ENCODE measurements around the gene PRDM15.

DNA sequence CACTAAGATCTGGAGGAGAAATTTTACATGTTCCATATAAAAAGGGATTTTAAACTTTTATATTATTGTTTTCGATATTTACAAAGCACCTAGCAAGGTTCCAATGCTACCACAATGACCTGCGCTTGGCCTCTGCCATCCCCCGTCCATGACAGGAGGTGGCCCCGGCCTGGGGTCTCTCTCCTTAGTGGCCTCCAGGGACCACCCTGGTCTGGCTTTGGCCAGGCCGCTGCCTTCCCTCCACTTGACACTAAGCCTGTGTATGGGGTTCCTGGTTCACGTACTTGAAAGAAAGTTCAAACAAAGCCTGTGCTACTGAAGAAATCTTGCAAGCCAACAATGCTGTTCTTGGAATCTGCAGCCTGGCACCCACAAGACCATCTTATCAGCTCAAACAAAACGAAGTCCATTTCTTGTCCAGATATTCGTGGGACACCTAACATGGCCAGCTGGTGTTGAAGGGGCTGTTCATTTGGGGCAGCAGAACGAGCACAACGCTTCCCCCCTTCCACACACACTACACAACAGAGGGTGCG, 12.8 kb downstream of the PRDM15 start:
- TF ChIP-seq, protein P1, sequence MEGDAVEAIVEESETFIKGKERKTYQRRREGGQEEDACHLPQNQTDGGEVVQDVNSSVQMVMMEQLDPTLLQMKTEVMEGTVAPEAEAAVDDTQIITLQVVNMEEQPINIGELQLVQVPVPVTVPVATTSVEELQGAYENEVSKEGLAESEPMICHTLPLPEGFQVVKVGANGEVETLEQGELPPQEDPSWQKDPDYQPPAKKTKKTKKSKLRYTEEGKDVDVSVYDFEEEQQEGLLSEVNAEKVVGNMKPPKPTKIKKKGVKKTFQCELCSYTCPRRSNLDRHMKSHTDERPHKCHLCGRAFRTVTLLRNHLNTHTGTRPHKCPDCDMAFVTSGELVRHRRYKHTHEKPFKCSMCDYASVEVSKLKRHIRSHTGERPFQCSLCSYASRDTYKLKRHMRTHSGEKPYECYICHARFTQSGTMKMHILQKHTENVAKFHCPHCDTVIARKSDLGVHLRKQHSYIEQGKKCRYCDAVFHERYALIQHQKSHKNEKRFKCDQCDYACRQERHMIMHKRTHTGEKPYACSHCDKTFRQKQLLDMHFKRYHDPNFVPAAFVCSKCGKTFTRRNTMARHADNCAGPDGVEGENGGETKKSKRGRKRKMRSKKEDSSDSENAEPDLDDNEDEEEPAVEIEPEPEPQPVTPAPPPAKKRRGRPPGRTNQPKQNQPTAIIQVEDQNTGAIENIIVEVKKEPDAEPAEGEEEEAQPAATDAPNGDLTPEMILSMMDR (IDR thresholded peaks at IDR 0.05; ENCODE audit: low read depth, low read length) = no peak
- TF ChIP-seq EZH2phosphoT487 (IDR thresholded peaks at IDR 0.05; ENCODE audit: low read depth) = no peak

Data from OCI-LY3 (cell line).